GM21619 (cell line): ENCODE data around the gene KRTAP19-7.

Experiments
- ATAC-seq: cut with Tn5 transposase; IDR thresholded peaks from one replicate; pipeline ENCODE4 v1.9.1; 2021; ENCODE audit not compliant: unreplicated experiment

Gene KRTAP19-7, protein sequence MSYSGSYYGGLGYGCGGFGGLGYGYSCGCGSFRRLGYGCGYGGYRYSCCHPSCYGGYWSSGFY

DNA sequence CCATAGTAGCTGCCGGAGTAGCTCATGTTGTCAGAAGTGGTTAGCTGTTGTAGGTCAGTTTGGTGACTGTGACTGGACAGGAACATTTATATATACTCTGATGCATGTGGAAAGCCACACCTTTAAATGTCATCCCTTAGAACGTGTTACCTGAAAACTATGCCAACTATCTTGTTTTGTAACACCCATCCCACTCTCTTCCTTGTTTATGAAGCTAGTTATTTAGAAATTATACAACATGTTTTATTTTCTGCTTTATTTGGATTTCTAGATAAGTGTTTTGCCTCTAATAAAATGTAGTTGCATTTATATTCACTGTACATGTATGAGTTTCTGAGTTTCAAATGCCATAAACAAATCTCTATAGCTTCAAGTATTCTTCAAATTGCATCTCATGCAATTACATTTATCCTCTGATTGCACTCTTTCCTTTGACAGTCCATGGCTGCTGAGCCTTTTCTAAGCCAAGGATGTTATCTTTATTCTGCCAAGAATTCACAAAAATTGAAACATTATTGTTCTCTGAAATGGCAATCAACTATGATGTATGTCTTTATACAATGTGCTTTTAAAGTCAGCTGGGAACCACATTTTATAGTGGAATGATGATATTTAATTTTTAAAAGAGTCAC lies at the start of gene KRTAP19-7:
TSS of gene KRTAP19-7 (minus strand) at position 51 of the 632 bp plus-strand sequence. CDS start at position 26, 25 bp downstream.
- no peak for ATAC-seq

DNA sequence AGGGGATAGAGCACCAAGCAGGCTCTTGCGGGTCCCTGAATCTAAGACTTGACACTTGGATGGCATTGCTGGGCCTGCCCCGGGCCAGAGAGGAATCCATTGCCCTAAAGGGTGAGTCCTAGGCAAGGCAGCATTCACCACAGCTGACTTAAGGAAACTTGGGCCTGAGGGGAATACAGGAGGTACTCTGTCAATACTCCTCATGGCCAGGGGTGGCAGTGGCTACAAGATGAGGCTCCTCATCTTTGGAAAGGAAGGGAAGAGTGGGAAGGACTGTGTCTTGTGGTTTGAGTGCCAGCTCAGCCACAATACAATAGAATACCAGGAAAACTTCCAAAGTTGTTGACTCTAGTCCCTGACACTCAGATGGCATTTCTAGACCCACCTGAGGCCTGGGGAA lies 44.9 kb upstream of the KRTAP19-7 start:
- no peak for ATAC-seq

DNA sequence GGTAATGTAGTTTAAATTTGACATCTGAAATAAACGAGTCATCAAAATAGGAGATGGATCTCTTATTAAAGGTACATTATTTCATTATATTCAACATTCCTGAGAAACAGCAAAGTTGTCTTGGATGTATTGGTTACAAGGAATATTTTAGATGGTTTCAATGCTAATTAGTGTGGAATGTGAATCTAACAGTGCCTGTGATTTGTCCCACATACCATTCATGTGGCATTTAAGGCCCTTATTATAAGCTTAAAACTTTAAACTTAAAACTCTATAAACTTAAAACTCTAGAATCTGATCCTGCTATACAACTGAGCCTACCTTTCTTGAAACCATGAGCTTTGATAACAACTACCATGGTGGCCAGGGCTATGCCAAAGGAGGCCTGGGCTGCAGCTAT lies 39.7 kb upstream of the KRTAP19-7 start, which contains the start of gene KRTAP22-1:
TSS of gene KRTAP22-1 (plus strand) at position 301 of the 400 bp plus-strand sequence.
- no peak for ATAC-seq

DNA sequence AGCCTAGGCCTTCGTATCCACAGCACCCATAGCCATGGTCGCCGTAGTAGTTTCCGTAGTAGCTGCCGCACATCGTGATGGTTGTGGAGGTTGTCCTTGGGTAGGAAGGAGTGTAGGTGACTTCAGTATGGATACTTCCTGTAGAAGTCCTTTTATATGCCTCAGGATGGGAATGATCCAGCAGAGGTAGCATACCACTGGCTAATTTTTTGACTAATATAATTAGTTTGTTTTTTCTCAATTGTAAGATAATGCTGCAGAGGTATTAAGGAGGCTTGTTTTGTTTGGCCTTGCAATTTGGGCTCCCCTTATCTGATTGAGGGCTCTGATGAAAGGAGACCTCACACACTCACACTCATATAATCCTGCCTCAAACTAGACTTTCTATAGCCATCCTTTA lies 37.7 kb upstream of the KRTAP19-7 start, which contains the start of gene KRTAP6-2:
TSS of gene KRTAP6-2 (minus strand) at position 101 of the 400 bp plus-strand sequence. CDS start at position 73, 28 bp downstream.
- no peak for ATAC-seq

DNA sequence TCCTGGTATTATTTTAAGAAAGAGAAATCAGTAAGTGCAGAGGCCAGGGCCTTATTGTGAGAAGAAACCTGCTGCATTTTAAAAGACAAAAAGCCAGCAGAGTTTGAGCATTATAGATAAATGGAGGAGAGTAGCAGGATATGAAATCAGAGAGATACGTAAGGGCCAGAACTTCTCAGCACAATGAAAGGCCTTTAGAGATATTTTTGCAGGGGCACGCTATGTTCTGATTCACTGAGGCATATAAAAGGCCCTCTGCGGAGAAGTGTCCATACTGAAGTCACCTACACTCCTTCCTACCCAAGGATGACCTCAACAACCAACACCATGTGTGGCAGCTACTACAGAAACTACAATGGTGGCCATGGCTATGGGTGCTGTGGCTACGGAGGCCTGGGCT lies 31.0 kb upstream of the KRTAP19-7 start, which contains the start of gene KRTAP6-3:
TSS of gene KRTAP6-3 (plus strand) at position 301 of the 400 bp plus-strand sequence. CDS start at position 307, 6 bp downstream.
- ATAC-seq, result no peak

DNA sequence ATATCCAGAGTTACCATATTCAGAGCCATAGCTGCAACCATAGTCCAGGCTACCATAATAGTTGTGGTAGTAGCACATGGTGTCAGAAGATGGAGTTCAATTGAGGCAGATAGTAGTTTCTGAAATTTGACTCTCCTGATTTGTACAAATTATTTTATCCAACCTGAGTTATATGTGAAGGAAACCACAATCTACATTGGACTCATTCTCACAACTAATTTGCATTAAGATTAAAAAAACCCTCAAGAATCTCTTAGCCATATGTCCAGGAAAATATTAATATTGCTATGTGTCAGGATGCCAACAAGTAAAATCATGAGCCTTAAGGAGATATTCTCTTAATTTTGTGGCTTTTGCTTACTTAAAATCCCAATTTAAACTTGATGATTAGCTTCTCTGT lies 29.2 kb upstream of the KRTAP19-7 start, which contains the start of gene KRTAP22-2:
TSS of gene KRTAP22-2 (minus strand) at position 101 of the 400 bp plus-strand sequence.
- no peak for ATAC-seq

DNA sequence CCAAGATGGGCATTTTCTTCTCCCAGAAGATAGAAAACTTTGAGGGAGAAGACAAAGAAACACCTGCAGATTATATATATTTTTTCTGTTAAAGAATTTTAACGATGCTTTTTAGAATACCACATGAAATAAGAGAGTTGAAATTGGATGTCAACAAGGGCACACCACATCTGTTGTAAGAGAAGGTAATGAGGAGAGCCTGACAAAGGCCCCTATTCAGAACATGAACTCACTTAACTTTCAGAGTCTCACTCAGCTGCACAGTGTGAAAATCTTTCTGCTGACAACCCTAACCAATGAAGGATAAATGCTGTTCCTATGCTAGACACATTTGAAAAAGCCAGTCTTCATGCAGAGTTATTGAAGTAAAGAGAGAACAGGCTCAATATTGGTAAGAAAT lies 21.8 kb upstream of the KRTAP19-7 start:
- ATAC-seq, result no peak

DNA sequence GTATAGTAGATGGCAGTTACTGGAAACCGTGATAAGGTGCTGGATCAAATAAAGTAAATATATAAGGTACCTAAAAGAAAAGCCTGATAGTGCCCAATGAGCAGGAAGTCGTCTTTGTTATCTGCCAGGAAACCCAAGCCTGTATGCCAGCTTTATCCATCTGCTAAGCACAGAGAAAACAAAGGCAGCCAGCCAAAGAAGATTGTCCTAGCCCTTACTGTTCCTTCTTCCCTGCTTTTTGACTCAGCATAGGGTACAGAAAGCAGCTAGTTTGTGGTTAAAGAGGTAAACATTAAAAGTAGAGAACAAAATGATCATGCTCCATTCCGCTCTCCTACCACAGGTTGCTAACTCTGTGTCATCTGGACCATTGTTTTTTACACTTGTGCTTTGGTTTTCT lies 19.0 kb upstream of the KRTAP19-7 start:
- no peak for ATAC-seq

DNA sequence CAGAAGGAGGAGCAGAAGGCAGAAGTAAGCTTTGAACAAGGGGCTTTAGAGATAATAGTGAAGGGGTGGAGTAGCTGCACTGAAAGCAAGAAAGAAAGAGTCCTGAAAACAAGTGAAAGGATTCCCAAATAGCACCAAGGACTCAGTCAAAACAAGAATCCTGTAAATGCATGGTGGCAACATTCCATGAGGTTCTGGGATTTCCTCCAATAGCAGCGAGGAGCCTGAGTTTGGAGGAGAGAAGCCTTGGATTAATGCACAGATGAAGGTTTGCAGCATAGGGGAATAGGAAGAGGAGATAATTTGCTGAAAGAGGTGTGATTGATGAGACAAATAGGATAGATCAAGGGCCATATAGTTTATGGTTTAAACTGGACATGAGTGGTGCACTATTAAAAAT lies 18.2 kb upstream of the KRTAP19-7 start:
- ATAC-seq, result no peak

DNA sequence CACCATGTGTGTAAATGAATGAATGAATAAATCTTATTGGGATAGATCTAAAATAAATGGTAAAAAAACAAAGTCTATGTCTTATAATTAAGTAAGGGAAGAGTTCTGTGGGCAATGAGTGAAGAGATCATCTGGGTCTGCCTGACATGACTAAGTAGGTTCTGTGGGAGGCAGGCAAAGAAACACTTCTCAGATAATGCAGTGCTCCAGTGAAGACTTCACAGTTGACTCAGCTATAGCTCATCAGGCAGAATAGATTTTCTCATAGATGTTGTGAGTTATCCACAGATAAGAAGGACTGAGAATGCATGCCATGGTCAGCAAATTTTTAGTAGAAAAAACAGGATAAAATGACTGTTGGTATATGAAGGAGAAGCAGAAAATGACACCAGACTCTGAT lies 16.7 kb upstream of the KRTAP19-7 start:
- no peak for ATAC-seq

DNA sequence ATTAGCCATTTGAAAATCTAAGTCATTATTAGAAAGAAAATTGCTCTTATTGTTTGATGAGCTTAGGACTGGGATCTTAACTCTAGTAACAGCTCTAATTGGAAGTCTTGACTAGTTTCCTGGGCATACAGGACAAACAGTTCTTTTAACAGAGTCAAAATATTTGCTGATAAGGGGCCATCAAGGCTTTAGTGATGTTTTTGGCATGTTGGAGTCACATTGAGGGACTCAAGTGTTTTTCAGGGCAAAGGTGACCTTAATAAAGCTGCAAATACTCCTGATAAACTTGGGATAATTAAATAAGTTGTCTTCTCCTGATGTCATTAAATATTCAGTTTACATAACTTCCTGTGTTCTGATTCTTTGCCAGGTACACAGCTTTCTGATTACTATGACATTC lies 6.5 kb upstream of the KRTAP19-7 start:
- ATAC-seq, result no peak

DNA sequence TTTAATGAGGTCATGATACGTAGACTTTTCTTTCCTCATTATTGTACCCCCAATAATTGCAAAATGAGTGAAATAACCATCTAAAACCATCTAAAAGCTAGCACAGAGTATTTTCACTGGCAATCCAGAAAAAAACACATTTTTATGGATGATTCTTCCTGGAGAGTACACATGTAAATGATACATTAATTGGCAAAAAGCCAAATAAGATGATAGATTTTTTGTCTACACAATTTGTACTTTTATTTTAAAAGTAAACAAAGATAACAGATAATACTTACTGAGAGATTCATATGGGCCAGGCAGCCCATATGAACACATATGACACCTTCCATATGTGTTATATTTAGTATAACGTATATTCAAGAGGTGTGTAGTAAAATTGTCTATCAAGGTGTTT lies 2.5 kb upstream of the KRTAP19-7 start:
- ATAC-seq, result no peak

DNA sequence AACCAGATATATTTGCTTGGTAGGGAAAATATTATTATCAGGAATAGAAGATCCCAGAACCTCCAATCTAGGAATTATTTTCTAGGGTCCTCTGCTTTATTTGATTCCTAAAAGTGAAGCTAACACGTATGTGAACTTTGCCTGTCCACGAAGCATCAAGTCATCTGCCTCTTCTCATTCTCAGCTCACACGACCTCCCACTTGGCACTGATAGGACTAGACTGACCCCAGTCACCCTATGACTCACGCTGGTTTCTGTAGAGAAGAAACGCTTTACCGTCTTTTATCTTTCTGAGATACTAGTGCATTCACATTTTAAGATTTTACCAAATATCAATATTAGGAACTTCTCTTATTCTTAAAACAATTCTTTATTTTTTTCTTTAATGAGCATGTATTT lies 2.0 kb upstream of the KRTAP19-7 start:
- ATAC-seq, result no peak

DNA sequence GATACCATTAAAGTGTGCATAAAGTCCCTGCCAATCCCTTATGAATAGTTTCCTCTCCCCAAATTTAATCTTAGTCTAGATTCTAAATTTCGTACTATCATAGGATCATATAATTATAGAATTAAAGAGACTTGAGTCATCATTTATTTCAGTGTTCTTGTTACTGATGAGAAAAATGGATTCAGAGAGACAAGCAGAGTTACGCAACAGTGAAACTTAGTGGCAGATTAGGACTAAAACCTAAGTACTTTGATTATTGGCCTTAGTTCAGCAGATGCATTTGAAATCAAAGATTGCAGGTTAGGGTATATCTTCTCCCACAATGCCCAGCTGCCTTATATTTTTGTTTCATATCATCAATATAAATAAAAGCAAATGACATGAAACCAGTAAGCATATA lies 843 bp upstream of the KRTAP19-7 start:
- ATAC-seq, result no peak

DNA sequence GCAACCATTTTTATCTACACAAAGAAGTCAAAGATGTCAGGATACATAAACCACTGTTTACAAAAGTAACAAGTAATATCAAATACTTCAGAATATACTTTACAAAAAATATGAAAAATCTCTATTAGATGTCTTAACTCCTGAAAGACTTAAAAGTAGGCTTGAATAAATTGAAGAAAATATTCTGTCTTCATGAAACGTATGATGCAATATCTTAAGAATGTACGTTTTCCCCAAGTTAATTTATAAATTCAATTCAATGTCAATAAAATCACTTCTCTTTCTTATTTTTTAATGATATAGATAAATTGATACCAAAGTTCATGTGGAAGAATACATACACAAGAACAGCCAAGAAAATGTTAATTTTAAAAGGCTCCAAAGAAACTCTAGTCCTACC lies 6.0 kb downstream of the KRTAP19-7 start:
- ATAC-seq, result no peak

DNA sequence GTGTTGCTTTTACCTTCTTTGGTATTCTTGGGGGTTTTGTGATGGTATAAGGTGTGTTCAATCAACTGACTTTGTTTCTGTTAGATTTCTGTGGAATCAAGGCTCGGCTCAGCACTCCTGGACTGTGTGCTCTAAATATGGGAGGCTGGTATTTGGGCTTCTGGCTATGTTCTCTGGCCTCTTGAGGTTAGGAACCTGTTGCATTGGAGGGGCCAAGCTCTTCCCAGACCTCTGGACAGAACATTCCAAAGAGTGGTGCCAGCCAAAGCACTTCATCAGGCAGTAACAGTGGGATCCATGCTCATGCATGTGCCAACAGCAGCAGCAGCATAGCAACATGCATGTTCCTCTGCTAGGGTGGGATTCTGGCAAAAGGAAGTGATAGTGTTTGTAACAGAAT lies 8.3 kb downstream of the KRTAP19-7 start:
- ATAC-seq, result no peak

DNA sequence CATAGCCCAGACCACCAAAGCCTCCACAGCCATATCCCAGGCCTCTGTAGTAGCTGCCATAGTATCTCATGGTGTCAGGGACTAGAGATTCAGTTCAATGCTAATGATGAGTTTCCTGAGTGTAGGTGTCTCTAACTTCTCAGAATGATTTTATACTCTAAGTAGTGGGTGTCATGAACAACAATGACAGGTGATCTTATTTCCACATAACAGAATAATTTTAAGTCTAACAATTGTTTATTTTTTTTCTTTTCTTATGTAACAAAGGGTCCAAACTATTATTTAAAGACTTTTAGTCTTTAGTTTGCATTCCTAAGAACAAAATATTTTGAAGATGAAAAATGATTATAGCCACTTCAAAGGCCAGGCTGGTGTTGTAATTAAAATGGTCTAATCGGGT lies 19.4 kb downstream of the KRTAP19-7 start, which contains the start of gene KRTAP19-6:
TSS of gene KRTAP19-6 (minus strand) at position 101 of the 400 bp plus-strand sequence. CDS start at position 70, 31 bp downstream.
- no peak for ATAC-seq

DNA sequence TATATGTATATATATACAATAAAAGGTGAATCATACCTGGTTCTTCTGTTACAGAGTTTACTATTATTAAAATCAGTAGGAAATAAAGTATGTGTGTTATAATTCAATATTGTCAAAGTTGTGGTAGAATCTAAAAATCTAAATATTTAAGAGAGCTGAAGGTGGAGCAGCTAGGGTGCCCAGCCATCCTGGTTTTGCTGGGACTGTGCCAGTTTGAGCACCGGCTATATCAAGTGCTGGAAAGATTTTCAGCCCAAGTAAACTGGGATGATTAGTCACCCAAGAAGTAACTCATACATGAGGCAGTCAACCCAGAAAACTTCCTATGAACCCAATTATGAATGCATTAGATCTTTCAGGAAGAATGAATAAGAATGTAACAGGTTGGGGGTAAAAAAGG lies 42.2 kb downstream of the KRTAP19-7 start:
- ATAC-seq, result no peak

DNA sequence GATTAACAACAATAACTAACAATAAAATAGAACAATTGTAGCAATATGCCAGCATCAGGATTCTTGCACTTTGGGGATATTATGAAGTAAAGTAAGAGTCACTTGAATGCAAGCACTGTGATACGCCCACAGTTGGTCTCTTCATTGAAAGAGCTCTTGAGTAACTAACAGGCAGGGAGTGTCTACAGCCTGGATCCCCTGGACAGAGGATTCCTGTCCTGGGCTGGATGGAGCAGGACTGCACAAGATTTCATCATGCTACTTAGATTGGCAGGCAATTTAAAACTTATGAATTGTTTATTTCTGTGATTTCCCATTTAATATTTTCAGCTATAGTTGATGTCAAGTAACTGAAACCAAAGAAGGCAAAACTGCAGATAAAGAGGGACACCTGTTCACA lies 45.4 kb downstream of the KRTAP19-7 start:
- ATAC-seq, result no peak
